Progenitor cell of endocrine pancreas (in vitro differentiated cells): ENCODE data around the gene REV1. TPM values are rescaled to one million over a fixed set of nuclear protein-coding genes. Genes with fewer than 3 reads are reported as not detected.

Experiments
- DNase-seq: peaks from one replicate; pipeline ENCODE4 v3.0.0; 2021; ENCODE audit warnings: low spot score; ENCODE audit not compliant: unreplicated experiment
- H3K27ac Mint-ChIP-seq: 2 replicates; pipeline ENCODE4 v1.8.0; 2021; ENCODE audit warnings: mild to moderate bottlenecking, moderate library complexity, mixed read lengths
- H3K27me3 Mint-ChIP-seq: 2 replicates; pipeline ENCODE4 v1.8.0; 2021; ENCODE audit warnings: mixed read lengths
- H3K36me3 Mint-ChIP-seq: 2 replicates; pipeline ENCODE4 v1.8.0; 2022; ENCODE audit warnings: mixed read lengths; ENCODE audit not compliant: insufficient read depth
- H3K4me1 Mint-ChIP-seq: 2 replicates; pipeline ENCODE4 v1.8.0; 2021; ENCODE audit warnings: low read depth, mixed read lengths
- H3K4me3 Mint-ChIP-seq: 2 replicates; pipeline ENCODE4 v1.8.0; 2021; ENCODE audit warnings: low read depth, mild to moderate bottlenecking, moderate library complexity, mixed read lengths
- H3K9me3 Mint-ChIP-seq: 2 replicates; pipeline ENCODE4 v1.8.0; 2021; ENCODE audit warnings: low read depth, mixed read lengths
- CTCF ChIP-seq: fragments of 200-600 bp; sonication (generic); IDR thresholded peaks from one replicate; pipeline ENCODE4 v1.5.0; 2021; ENCODE audit warnings: antibody characterized with exemption, mild to moderate bottlenecking; ENCODE audit not compliant: unreplicated experiment
- total RNA-seq: library from RNA; stranded (reverse); gene quantifications from 2 replicates; pipeline ENCODE4 v1.2.1, GENCODE V29; 2021

Gene REV1
- total RNA-seq, 1 donor from 2014 or later = 53.7 TPM

- H3K27me3 Mint-ChIP-seq = no peaks in the 10 kb centered on the region
- no peak for TF ChIP-seq CTCF
- H3K27ac Mint-ChIP-seq = peak overlapping the region; percentile 73
- H3K9me3 Mint-ChIP-seq = no peaks in the 10 kb centered on the region
- peaks cover 20% of the 10 kb centered on the region for H3K36me3 Mint-ChIP-seq
- H3K4me1 Mint-ChIP-seq = peaks cover 10% of the 10 kb centered on the region
- no peak overlapping the region for H3K4me3 Mint-ChIP-seq
- no peak for DNase-seq
Observed at GRCh38 chr2:99404797-99405669, 84.8 kb downstream of the REV1 start.

- Mint-ChIP-seq H3K36me3 (peaks cover 23% of the 10 kb centered on the region), H3K4me3 (no peak overlapping the region), H3K27me3 (no peaks in the 10 kb centered on the region), H3K4me1 (peaks cover 10% of the 10 kb centered on the region), H3K9me3 (no peaks in the 10 kb centered on the region), H3K27ac (peak overlapping the region; percentile 87)
- DNase-seq = no peak
- no peak for TF ChIP-seq CTCF
Observed at GRCh38 chr2:99404039-99404796, 85.6 kb downstream of the REV1 start.

- peak; percentile 36 for TF ChIP-seq CTCF
- Mint-ChIP-seq H3K4me3 (no peak overlapping the region), H3K27ac (peak overlapping the region; percentile 87), H3K9me3 (no peaks in the 10 kb centered on the region), H3K4me1 (peaks cover 10% of the 10 kb centered on the region), H3K36me3 (peaks cover 25% of the 10 kb centered on the region), H3K27me3 (no peaks in the 10 kb centered on the region)
- no peak for DNase-seq
Observed at GRCh38 chr2:99403524-99403923, 86.3 kb downstream of the REV1 start.

GRCh38 chr2:99403084-99403483 lies 86.7 kb downstream of the REV1 start:
- Mint-ChIP-seq H3K4me1 (peaks cover 10% of the 10 kb centered on the region), H3K36me3 (peaks cover 27% of the 10 kb centered on the region), H3K27me3 (no peaks in the 10 kb centered on the region), H3K27ac (no peak overlapping the region), H3K4me3 (no peak overlapping the region), H3K9me3 (no peaks in the 10 kb centered on the region)
- DNase-seq = no peak
- TF ChIP-seq CTCF = no peak

GRCh38 chr2:99401841-99402240 lies 88.0 kb downstream of the REV1 start:
- Mint-ChIP-seq H3K4me1 (peaks cover 12% of the 10 kb centered on the region), H3K4me3 (no peak overlapping the region), H3K9me3 (no peaks in the 10 kb centered on the region), H3K36me3 (peaks cover 33% of the 10 kb centered on the region), H3K27me3 (no peaks in the 10 kb centered on the region), H3K27ac (no peak overlapping the region)
- DNase-seq = no peak
- no peak for TF ChIP-seq CTCF
